A673 (cell line): Measurements from ENCODE around the gene PPP5C. TPM values are rescaled to one million over a fixed set of nuclear protein-coding genes. Genes with fewer than 3 reads are reported as not detected.

Source experiments
- BruUV-seq: library from RNA; stranded (reverse); fragments of 400-500 nt; replicated peaks from 2 replicates; lab custom pipeline; 2021; lab: Mats Ljungman, UMichigan
- CTCF ChIA-PET: fragments of 300-600 bp; sonication (Branson Sonifier 250); formaldehyde crosslinking; loops from one replicate; lab custom pipeline; 2022; ENCODE audit warnings: antibody characterized with exemption; lab: Charles Lee
- POLR2A ChIA-PET: fragments of 300-600 bp; sonication (Branson Sonifier 250); formaldehyde crosslinking; loops from one replicate; lab custom pipeline; 2022; ENCODE audit warnings: antibody characterized with exemption; ENCODE audit not compliant: low non-redundant PET; lab: Charles Lee
- DNase-seq: peaks from one replicate; pipeline ENCODE4 v3.0.0-alpha.2; 2015; ENCODE audit warnings: low spot score
- H3K27ac ChIP-seq: fragments of 200-600 bp; sonication (generic); 2 replicates; pipeline ENCODE4 v1.5.1; 2016; ENCODE audit warnings: mixed run types, low read depth, mild to moderate bottlenecking, mixed read lengths, antibody characterized with exemption, low read length; ENCODE audit not compliant: poor library complexity, severe bottlenecking
- H3K27me3 ChIP-seq: fragments of 200-600 bp; sonication (generic); replicated peaks from 2 replicates; pipeline ENCODE4 v1.6.1; 2017; ENCODE audit warnings: mixed run types, low read depth, mild to moderate bottlenecking, mixed read lengths, antibody characterized with exemption, low read length; ENCODE audit not compliant: insufficient read depth, poor library complexity
- H3K36me3 ChIP-seq: fragments of 200-600 bp; sonication (generic); 2 replicates; pipeline ENCODE4 v1.6.1; 2016; ENCODE audit warnings: mixed run types, mild to moderate bottlenecking, mixed read lengths, antibody characterized with exemption, low read length; ENCODE audit not compliant: insufficient read depth, poor library complexity, severe bottlenecking
- H3K4me1 ChIP-seq: fragments of 200-600 bp; sonication (generic); 2 replicates; pipeline ENCODE4 v1.6.1; 2017; ENCODE audit warnings: mixed run types, mild to moderate bottlenecking, mixed read lengths, antibody characterized with exemption, low read length; ENCODE audit not compliant: insufficient read depth, poor library complexity, severe bottlenecking
- H3K4me3 ChIP-seq: fragments of 200-600 bp; sonication (generic); 2 replicates; pipeline ENCODE4 v1.5.1; 2016; ENCODE audit warnings: low read depth, mixed run types, mild to moderate bottlenecking, mixed read lengths, low read length; ENCODE audit not compliant: poor library complexity, severe bottlenecking
- H3K9me3 ChIP-seq: fragments of 200-600 bp; sonication (generic); 2 replicates; pipeline ENCODE4 v1.6.1; 2016; ENCODE audit warnings: mixed run types, low read depth, mild to moderate bottlenecking, mixed read lengths, antibody characterized with exemption, low read length; ENCODE audit not compliant: poor library complexity, severe bottlenecking
- EZH2 ChIP-seq: fragments of 200-600 bp; sonication (generic); IDR thresholded peaks from 2 replicates; pipeline ENCODE4 v1.6.1; 2017; ENCODE audit warnings: borderline replicate concordance, low read depth, mild to moderate bottlenecking, mixed read lengths, antibody characterized with exemption, low read length; ENCODE audit not compliant: poor library complexity, severe bottlenecking
- intact Hi-C: fragments of 100-400 bp; cut with micrococcal nuclease; formaldehyde crosslinking; loops from one replicate; pipeline ENCODE4 v1.10.0; 2022; ENCODE audit not compliant: unreplicated experiment
- total RNA-seq: library from RNA; stranded (reverse); gene quantifications from 2 replicates; pipeline ENCODE4 v1.2.3, GENCODE V29; 2021
- TF ChIP-seq, protein P1 (sequence below): fragments of 300-800, 200-600 bp; sonication (generic); conservative IDR thresholded peaks from 2 replicates; pipeline ENCODE4 v1.5.1; 2017; ENCODE audit warnings: low read depth, mild to moderate bottlenecking, antibody characterized with exemption, low read length, moderate library complexity, mixed read lengths

PPP5C gene
- total RNA-seq, 1 experiment from 2014 or later = 164 TPM

DNA sequence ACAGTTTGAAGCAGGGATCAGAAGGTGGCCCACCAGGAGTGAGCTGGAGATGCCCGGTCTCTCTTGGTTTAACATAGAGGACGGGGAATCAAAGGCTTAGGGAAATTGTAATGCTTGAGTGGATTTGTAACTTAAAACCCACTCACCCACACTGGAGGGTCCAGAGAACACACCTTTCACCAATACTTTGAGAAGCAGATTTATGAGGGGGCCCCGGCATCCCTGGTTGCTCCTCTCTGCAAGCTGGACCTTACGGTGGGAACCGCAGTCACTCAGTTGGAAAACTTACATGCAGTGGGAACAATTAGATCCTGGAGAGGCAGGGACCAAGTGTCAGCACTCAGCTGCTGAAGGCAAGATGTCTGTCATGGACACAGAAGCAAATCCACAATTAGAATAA is 20.5 kb downstream of the PPP5C start:
- POLR2A ChIA-PET = no interaction called here

DNA sequence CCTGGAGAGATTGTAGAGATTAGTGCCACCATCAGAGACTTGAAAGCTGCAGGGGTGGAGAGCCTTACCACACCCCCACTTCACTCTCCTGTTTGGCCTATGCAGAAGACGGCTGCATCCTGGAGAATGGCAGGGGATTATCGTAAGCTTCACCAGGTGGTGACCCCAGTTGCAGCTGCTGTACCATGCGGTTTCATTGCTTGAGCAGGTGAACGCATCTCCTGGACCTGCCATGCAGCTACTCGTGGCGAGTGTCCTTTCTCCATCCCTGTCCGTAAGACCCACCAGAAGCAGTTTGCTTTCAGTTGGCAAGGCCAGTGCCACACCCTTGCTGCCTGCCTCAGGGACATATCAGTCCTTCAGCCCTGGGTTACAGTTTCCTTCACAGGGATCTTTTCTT is 21.2 kb downstream of the PPP5C start:
- Histone ChIP-seq H3K27ac (no peak overlapping the region), H3K4me1 (peaks cover 9% of the 10 kb centered on the region), H3K9me3 (no peaks in the 10 kb centered on the region), H3K4me3 (no peak overlapping the region), H3K36me3 (peaks cover 23% of the 10 kb centered on the region), H3K27me3 (no peaks in the 10 kb centered on the region)
- ChIA-PET POLR2A (no interaction called here), CTCF (no interaction called here)
- TF ChIP-seq, protein P1, sequence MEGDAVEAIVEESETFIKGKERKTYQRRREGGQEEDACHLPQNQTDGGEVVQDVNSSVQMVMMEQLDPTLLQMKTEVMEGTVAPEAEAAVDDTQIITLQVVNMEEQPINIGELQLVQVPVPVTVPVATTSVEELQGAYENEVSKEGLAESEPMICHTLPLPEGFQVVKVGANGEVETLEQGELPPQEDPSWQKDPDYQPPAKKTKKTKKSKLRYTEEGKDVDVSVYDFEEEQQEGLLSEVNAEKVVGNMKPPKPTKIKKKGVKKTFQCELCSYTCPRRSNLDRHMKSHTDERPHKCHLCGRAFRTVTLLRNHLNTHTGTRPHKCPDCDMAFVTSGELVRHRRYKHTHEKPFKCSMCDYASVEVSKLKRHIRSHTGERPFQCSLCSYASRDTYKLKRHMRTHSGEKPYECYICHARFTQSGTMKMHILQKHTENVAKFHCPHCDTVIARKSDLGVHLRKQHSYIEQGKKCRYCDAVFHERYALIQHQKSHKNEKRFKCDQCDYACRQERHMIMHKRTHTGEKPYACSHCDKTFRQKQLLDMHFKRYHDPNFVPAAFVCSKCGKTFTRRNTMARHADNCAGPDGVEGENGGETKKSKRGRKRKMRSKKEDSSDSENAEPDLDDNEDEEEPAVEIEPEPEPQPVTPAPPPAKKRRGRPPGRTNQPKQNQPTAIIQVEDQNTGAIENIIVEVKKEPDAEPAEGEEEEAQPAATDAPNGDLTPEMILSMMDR = no peak
- TF ChIP-seq EZH2 = no peak
- BruUV-seq = no TSS peak
- intact Hi-C loops = no loop called here
- DNase-seq = no peak

More for the DNA sequence above, 20.5 kb downstream of the PPP5C start:
- no peak for DNase-seq
- CTCF ChIA-PET = no interaction called here
- no TSS peak for BruUV-seq
- peaks cover 2% of the 10 kb centered on the region for H3K4me1 ChIP-seq
- H3K27me3 ChIP-seq = no peaks in the 10 kb centered on the region
- peaks cover 23% of the 10 kb centered on the region for H3K36me3 ChIP-seq
- intact Hi-C loops = no loop called here
- no peak overlapping the region for H3K27ac ChIP-seq
- no peak for TF ChIP-seq EZH2
- TF ChIP-seq, protein P1 = no peak
- no peaks in the 10 kb centered on the region for H3K9me3 ChIP-seq
- H3K4me3 ChIP-seq = no peak overlapping the region

DNA sequence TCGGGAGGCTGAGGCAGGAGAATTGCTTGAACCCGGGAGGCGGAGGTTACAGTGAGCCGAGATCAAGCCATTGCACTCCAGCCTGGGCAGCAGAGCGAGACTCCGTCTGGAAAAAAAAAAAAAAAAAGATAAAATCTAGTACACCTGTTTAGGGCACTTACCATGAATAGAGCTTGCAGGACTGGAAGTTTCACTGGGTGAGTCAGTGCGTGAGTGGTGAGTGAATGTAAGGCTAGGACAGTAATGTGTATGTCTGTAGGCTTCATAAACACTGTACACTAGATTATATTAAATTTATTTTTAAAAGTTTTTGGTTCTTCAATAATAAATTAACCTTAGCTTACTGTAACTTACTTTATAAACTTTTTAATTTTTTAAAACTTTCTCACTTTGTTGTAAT is 22.9 kb downstream of the PPP5C start:
- Histone ChIP-seq H3K36me3 (peaks cover 7% of the 10 kb centered on the region), H3K9me3 (no peaks in the 10 kb centered on the region), H3K27ac (no peak overlapping the region), H3K4me1 (peaks cover 20% of the 10 kb centered on the region), H3K27me3 (no peaks in the 10 kb centered on the region), H3K4me3 (no peak overlapping the region)
- POLR2A ChIA-PET = no interaction called here
- intact Hi-C loops = no loop called here
- no peak for TF ChIP-seq EZH2
- TF ChIP-seq, protein P1 = no peak
- CTCF ChIA-PET = interaction anchor here (0.7 kb wide), 1 partner anchor 122 kb away, joined by 9 read pairs; no protein-coding TSS in a partner anchor
- no peak for DNase-seq
- BruUV-seq = no TSS peak
